Effector CD8-positive, alpha-beta T cell (primary cell): ENCODE data around the gene CD86.

ENCODE experiments used
- DNase-seq: peaks from one replicate; lab custom pipeline; 2025; lab: John Stamatoyannopoulos, UW

Gene CD86

DNA sequence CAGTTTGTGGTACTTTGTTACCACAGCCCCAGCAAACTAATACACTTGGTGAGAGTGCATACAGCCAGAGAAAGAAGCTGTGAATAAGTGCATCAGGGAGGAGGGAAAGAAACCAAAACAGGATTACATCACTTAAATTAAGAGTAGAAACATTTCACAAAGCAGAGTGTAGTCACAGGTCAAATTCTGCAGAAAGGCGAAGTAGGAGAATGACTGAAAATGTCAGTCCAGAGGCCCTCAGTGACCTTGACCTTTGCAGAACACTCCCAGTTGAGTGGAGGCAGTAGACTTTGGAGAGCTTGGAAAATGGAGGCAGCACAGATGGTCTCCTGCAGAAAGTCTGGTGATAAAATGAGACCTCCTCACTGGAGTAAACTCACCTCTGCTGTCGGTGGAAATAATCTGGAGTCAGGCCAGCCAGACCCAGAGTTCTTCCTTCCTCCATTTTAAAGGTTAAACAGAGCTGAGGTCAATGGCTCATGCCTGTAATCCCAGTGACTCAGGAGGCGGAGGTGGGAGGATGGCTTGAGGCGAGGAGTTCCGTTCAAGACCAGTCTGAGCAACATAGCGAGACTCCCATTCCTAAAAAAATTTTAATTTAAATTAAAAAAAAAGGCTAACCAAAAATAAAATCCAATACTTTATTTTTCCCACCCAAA lies 5.0 kb downstream of the CD86 start:
- DNase-seq, result no peak

DNA sequence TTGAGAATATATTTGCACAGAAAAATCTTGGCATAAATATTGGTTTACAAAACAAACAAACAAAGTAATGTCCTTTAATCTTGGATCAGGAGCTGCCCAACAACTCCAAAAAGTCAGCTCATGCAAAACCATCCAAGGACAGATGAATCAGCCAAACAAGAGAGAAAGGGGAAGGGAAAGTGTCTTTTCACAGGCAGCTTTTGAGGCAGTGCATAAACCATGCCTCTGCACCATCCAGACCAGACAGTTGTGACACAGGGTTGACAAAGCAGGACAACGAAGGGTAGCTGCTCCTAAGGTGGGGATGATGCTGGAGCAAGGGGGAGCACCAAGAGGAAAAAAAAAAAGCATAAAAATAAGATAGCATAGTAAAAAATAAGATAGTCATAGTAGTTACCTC lies 8.7 kb downstream of the CD86 start:
- no peak for DNase-seq

DNA sequence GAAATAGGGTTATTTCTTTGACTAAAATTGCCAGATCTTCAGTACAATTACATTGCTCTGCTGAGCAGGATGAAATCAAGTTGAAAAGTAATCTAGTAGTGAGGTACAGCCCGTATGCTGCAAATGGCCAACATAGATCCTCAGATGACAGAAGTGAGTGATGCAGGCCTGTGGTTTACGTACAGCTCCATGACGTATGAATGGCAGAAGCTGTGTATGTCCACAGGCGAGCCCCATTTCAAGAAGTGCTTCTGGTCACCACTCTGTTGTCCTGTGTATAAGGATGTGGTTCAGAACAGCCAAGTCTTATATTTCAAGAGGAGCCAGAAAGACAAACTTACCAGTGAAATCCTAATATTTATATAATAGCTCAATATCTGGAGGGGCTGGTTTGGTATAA lies 9.2 kb downstream of the CD86 start:
- DNase-seq, result no peak

DNA sequence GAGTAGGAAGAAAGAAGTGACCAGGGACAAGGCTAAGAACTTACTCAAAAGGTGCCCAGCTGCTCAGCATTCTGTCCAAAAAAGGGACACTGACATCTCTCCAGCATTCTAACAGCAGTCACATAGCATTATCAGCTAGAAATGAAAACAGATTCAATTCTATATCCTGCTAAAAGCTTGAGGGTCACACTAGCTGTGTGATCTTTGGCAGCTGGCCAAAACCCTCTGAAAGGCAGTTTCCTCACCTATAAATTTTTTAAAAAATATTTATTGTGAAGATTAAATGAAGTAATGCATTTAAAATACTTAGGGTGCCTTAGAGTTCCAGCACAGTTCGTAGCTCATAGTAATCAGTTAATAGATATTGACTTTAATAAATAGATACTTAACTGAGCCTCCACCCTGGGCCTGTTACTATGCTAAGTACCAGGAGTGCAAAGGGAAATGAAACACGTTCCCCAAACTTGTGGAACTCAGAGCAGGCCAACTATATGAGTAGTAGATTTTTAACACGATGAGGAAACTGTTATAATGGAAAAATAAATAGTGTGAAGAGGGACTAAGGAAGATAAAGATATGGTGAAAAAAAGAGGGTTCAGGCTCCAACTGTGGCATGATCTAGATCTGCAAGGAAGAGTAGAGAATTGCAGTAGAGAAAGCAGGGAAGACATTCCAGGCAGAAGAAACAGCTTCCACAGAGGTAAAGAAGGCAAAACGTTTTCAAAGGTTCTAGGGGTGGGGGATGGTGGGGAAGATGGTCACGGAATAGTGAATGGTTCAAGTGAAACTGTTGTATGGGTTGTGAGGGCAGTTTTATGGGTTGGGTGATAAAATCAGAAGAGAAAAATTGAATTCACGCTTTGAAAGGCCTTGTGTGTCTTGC lies 11.4 kb downstream of the CD86 start:
- no peak for DNase-seq

DNA sequence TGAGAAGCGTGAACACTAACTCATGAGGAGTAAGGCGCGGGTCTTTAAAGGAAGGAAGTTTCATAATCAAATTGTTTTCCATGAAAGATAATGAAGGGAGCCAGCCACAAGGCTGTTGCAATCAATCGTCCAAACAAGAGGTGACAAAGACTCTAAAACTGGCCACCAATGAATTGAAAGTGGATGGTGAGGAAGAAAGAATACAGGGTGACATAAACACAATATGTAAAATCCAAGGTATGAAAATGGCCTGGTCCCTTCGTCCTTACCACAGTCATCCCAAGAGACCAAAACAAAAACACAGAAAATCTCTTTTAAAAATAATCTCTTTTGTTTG lies 12.0 kb downstream of the CD86 start:
- DNase-seq, result no peak

DNA sequence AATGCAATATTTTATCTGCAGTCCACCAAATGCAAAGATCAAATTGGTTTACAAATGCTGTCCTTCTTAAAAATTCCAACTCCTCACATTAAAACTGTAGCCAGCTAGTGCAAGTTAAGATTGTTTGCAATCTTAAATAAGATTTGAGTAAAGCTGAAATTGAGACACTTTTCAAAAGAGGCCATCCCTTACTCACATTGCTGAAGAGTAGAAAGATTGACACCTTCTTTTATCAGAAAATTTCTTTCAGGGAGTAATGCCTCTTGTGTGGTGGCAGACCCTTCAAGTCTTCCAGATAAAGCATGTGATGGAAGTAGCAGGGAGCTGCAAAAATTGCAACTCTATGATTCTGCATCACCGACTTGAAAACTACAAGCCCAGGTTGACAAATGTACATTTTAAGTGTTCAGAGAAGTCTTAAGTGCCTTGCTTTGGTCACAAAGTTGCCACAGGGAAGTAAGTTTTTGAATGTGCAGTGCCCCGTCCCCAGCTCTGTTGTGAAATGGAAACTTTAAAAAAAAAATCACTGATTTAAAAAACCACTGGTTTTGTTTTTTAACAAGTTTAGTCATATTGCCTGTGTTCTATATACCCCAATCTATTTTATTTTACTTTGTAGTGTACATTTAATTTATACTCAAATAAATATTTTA lies 12.6 kb downstream of the CD86 start:
- DNase-seq, result no peak

DNA sequence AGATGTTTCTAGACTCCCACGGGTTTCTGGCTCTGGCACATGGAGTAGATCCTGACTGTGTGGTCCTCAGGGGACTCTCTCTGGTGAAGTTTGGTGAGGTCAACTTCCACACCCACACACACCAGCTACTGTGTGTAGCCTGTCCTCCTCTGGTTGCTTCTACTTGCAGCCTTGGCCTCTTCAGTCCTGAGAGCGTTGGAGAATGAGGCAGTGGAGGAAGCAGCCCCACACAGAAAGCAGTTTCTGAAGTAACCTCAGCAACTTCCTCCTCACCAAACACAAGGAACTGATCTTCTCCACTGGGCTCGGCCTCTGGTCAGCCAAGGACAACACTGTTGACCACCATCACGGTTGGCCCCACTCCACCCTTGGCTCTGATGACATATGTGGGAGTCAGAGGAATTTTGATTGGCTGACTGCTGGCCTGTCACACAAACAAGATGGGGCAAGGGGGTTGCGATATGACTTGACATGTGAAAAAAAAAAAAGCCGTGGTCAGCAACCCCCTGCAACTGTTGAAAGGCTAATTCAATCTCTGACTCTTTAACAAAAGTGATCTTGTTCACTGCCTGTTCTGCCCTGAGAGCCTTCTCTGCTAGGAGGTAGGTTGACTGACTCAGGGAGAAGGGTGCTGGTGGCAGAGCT lies 19.6 kb downstream of the CD86 start:
- DNase-seq, result no peak

DNA sequence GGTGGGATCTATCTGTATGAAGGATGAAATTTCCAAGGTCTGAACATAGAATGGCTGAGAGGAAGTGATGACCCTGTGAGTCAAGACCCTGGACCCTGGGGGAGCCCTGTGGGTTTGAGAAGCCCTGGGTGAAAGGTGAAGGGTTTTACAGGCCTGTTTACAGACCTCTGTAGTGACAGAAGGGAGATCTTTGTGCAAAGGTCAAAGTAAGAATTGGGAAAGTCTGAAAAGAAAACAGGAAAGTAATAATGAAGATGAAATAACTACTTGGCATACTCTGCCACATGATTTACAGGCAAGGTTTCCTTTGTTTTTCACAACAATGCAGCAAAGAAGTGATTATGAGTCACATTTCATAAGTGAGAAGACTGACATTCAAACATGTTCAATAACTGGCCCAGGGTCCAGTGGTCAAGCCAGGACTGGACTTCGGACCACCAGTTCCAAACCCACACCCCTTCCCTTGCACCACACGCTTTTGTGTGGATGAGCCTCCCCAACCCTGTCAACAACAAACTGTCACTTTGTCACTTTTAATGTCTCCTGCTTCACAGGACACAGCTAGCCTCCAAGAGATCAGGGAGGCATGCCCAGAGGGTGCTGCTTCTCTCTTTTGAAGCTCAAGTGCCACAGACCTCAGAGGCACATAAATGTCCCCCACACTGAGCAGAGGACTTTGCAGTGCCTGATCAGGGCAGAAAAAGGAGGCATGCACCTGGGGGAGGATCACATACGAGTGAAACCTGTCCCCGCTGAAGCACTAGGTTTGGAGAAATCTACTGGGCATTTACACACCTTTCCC lies 21.5 kb downstream of the CD86 start:
- DNase-seq, result no peak

DNA sequence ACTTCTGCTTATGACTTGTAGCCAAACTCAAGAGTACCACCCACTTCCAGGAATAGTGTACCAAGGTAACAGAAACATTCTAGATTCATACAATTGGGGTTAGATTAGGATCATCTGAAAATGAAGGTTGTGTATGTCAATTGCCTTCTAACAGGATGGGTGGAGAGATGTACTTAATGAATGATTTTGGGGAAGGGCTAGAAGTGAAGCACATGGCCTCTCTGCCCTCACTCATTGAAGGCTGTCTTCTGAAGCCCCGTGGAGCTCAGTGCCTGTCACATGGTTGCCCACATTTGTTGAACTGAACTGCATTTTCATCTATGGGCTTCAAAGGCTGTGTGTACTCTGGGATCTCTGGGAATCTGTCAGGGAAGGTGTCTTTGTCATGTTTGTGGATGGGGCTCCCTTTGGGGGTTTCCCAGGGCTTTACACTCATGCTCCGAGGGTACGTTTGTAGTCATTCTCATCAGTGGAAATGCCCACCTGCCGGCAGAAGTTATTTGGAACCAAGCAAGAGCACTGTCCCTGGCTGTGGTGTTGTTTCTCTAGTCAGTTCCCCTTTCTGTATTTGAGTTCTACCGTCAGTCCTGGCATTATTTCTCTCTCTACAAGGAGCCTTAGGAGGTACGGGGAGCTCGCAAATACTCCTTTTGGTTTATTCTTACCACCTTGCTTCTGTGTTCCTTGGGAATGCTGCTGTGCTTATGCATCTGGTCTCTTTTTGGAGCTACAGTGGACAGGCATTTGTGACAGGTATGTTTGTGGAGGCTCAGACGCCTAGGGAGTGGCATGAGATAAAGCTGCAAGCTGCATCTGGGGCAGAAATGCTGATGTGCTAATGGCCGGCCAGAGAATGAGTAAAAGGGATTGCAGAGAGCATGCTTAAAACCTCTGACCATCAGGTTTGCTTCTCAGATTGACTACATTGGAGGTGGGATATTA lies 22.4 kb downstream of the CD86 start:
- no peak for DNase-seq

DNA sequence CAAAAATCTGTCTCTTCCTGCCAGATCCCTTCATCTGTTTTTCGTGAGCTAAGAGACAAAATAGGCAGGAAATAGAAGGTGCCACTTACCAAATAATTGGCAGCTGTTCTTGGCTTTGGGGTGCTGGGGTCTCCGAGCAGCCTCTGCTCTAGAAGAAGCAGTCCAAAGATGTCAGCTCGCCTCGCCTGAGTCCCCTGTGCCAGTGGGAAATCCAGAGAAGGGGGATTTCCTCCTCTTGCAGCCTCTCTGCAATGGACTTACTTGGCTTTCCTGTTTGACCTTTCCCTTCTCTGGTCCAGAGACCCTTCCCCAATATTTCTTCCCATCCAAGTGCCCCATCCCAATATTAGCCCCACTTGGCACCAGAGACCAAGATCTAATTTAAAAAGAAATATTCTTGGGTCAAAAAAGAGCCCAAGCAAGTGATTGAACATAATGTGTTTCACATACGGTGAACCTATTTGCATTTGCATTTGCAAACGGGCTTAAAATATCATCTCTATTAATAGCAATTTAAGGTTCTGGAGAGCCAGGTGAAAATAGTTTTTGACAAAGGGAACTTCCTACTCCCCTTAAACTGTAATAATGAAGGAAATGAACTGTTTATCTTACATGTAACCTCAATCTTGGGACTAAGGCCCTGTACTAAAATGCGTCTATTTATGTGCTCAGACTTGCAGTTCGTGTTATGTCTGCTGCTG lies 23.2 kb downstream of the CD86 start:
- DNase-seq, result no peak

DNA sequence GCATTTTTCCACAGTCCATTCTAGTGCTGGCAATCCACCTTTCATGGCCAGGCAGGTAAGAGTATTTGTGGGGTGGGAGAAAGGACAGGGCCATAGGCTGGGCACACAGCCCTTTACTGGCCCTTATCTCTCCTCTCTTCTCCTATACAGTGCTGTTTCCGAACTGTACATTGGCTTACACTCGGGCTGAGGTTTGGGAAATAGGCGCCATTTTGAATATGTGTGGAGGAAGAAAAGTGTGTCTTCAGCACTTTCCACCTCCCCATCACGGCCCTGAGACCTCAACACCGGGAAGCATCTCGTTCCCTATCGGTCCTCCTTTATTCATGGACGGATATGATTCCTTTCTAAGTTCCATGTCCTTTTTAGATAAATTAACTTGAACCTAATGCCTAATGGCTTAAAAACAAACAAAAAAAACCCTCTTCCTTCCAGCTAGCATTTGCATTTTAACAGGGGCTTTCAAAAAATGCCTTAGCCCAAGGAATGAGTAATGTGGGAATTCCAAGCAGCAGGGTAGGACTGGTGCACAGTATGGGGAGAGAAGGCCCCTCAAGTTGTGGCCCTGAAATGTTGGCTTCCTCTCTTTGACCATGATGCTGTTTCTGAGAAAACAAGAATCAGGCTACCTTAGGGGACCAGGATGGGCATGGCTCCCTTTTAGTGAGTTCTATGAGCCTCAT lies 24.5 kb downstream of the CD86 start:
- DNase-seq, result no peak

DNA sequence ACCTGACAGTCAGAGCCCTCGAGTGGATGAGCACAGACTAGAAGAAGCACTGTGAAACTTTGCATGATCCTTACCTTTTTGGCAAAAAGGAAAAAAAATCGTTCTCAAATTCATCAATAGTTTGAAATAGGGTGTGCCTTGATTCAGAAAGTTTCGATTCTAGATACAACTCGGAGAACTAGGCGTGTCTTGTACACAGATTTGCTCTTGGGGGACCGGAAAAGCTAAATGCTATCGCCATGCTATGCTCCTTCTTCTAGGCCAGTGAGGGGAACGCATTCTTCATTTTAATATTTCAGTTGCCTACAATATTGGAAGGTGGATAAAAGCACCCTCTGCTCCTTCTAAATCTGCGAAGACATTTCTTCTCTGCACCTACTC lies 25.0 kb downstream of the CD86 start:
- DNase-seq, result no peak

DNA sequence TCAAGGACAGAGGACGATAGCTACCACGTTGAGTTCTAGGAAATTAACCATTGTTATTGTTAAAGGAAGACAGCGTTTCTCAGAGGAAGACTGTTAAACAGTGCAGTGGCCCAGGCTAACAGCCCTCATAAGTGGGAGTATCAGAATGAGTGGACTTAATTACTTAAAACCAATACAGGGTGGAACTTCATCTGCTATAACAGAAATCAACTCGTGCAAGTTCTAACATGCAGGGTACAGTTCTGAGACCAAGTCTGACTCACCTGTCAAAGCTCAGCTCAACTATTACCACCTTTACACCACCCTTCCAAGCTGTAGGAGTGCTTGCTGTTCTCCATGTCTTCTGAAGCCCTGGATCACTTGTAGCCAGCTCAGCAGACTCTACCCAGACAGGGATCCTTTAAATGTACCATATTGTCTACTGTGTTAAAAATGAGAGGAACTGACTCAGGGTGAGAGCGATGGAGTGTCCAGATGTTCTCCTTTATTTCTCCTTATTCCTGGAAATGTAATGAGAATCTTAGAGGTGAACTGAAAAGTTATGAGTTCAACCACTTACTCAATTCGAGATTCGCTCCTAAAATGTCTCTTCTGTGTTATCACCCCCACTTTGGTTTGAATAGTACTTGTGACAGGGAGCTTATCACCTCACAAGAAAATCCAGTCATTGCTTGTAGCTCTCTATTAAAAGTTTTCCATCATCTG lies 26.5 kb downstream of the CD86 start:
- no peak for DNase-seq

DNA sequence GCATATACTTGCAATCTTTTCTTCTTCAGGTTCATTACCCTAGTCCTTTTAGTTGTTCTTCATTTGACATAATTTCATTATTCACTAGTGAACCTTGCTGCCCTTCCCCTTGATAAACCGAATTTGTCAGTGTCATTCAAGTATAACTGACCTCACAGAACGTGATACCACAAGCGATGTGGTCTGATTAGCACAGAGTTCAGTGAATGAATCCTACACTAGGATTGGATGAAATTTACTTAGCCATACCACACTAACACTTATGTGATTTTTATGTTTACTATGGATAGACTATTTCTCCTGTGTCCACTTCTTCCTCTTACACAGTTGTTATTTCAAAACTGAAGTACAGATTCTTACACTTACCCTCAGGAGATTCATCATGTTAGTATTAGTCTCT lies 27.2 kb downstream of the CD86 start:
- no peak for DNase-seq

DNA sequence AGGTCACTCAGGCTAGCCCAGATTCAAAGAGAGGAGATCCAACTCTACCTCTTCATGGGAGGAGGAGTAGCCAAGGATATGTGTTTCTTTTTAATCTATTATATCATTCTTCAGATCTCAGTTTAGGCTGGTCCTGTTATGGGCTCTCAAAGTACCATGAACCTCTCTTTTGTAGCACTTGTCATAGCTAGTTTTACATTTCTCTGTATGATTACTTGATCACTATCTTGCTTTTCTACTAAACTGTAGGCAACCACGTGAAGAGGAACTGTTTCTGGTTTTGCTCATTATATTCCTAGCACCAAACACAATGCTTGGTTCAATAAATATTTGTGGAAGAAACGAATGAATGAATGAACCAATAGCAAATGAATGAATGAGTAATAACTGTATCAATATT lies 29.6 kb downstream of the CD86 start:
- no peak for DNase-seq

DNA sequence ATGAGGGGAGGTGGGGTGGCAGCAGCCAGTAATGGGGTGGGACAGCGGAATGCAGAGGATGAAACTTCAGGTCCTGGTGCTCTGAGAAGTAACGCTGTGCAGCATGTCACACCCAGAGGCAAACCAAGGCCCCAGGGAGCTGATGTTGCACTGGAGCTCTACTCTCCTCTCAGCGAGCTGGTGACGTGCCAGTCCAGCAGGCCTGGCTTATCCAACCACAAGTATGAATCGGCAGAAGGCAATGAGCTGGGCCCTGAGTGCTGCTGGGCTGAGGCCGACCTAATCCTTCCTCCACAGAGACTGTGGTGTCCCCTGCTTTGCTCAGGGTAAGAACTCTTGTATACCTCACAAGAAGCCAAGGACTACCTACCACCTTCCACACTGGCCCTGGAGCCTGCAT lies 30.5 kb downstream of the CD86 start:
- DNase-seq, result no peak

DNA sequence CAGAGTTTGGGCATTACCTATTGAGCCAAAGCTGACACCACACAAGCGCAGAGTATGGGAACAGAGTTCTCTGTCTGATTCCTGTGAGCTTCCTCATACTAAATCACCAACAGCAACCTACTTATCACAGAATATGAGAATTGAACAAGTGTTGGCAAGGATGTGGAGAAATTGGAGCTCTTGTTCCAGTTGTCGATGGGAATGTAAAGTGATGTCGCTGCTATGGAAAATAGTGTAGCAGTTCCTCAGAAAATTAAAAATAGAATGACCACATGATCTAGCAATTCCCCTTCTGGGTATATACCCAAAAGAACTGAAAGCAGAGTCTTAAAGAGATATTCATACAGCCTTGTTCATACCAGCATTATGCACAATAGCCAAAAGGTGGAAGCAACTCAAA lies 33.4 kb downstream of the CD86 start:
- DNase-seq, result no peak

DNA sequence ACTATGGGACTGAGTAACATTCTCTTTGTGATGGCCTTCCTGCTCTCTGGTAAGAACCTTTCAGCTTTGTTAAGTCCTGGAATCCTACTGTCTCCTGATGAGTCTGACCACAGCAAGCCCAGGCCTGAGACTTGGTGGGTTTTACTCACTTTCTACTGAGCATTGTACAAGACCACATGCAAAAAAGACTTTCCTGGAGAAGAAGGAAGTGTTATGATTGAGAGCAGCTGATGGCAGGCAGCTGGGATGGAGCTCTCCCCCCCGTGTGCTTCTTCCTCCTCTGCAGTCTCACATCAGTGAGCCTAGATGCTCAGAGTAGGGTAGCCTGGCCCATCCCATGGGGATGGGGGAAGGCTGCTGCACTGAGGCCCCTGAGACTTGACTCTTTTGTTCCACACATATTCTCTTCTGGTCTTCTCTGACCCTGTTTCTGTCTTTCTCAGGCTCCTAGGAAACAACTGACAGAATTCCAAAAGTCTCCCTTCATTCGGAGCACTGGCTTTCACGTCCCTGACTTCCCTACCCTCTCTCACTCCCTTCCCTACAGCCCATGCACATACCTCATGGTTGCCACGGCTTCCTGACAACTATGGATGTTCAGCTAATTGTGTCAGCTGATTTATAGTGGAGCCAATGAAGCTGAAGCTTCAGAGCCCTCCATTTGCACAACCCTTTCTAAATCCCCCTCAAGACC lies 36.6 kb downstream of the CD86 start:
- DNase-seq, result no peak
